Gastrocnemius medialis (tissue), 4 donors: ENCODE measurements around the gene HPGD. TPM values are rescaled to one million over a fixed set of nuclear protein-coding genes. Genes with fewer than 3 reads are reported as not detected.

Source experiments
- ATAC-seq, 2 donors: fragments of 150-250 bp; one replicate each; pipeline ENCODE4 v1.9.1; 2016
- DNase-seq, 2 donors: peaks; one replicate each; pipeline ENCODE4 v3.0.0-alpha.2; 2019
- H3K27ac ChIP-seq, 4 donors: fragments of 200-600 bp; sonication (generic); 1 replicate in 1 of 4; 2 replicates in 3 of 4; pipeline ENCODE4 v1.5.1; 2016 to 2018; ENCODE audit warnings: mild to moderate bottlenecking in 2 of 4, moderate library complexity in 1 of 4
- H3K27me3 ChIP-seq, 3 donors: fragments of 200-600 bp; sonication (generic) in 2 of 3; 1 replicate in 1 of 3; 2 replicates in 2 of 3; pipeline versions ENCODE4 v1.5.1 to v1.6.0; 2016 to 2019; ENCODE audit warnings: mild to moderate bottlenecking in 1 of 3, moderate library complexity in 1 of 3
- H3K36me3 ChIP-seq, 2 donors: fragments of 200-600 bp; sonication (generic) in 1 of 2; one replicate each; pipeline ENCODE4 v1.5.1; 2017 to 2018
- H3K4me1 ChIP-seq, 2 donors: fragments of 200-600 bp; sonication (generic) in 1 of 2; one replicate each; pipeline ENCODE4 v1.5.1; 2016 to 2017; ENCODE audit warnings: mild to moderate bottlenecking in 2 of 2
- H3K4me3 ChIP-seq, 4 donors: fragments of 200-600 bp; sonication (generic) in 3 of 4; 1 replicate in 1 of 4; 2 replicates in 3 of 4; pipeline ENCODE4 v1.5.1; 2016 to 2019; ENCODE audit warnings: mild to moderate bottlenecking in 2 of 4
- H3K9me3 ChIP-seq, 3 donors: fragments of 200-600 bp; sonication (generic) in 2 of 3; 1 replicate in 1 of 3; 2 replicates in 2 of 3; pipeline ENCODE4 v1.5.1; 2016 to 2019
- POLR2A ChIP-seq, 2 donors: fragments of 450-650 bp; IDR thresholded peaks; one replicate each; pipeline ENCODE4 v1.6.1; 2017; ENCODE audit warnings: antibody characterized with exemption in 2 of 2, mild to moderate bottlenecking in 2 of 2, moderate library complexity in 2 of 2
- in situ Hi-C, 4 donors: fragments of 200-750 bp; cut with MboI; loops; one replicate each; pipeline versions ENCODE4 v1.15.0 to v1.8.0; 2017; ENCODE audit warnings: low sequenced_read_pairs in 4 of 4
- intact Hi-C: fragments of 100-400 bp; cut with DNase I; formaldehyde crosslinking; loops from one replicate; pipeline ENCODE4 v1.15.1; 2023; ENCODE audit warnings: low total_unique reads
- total RNA-seq, 4 donors: library from RNA; depleted of rRNA; stranded (reverse); fragments of >200 nt; gene quantifications; one replicate each; pipeline versions ENCODE4 v1.1.0 to v1.2.3, GENCODE V29; 2016
- TF ChIP-seq, protein P1 (sequence below), 5 experiments: fragments of 450-650 bp in 3 of 5; fragments of 200-600 bp in 2 of 5; sonication (generic) in 2 of 5; IDR thresholded peaks in 4 of 5; conservative IDR thresholded peaks in 1 of 5; 1 replicate in 4 of 5; 2 replicates in 1 of 5; pipeline ENCODE4 v1.5.1; 2016 to 2019; ENCODE audit warnings: antibody characterized with exemption in 5 of 5, mild to moderate bottlenecking in 3 of 5, moderate library complexity in 3 of 5

Gene HPGD
- total RNA-seq, 4 donors from 2014 or later: 1.2 to 12.9 (median 3.8) TPM

DNA sequence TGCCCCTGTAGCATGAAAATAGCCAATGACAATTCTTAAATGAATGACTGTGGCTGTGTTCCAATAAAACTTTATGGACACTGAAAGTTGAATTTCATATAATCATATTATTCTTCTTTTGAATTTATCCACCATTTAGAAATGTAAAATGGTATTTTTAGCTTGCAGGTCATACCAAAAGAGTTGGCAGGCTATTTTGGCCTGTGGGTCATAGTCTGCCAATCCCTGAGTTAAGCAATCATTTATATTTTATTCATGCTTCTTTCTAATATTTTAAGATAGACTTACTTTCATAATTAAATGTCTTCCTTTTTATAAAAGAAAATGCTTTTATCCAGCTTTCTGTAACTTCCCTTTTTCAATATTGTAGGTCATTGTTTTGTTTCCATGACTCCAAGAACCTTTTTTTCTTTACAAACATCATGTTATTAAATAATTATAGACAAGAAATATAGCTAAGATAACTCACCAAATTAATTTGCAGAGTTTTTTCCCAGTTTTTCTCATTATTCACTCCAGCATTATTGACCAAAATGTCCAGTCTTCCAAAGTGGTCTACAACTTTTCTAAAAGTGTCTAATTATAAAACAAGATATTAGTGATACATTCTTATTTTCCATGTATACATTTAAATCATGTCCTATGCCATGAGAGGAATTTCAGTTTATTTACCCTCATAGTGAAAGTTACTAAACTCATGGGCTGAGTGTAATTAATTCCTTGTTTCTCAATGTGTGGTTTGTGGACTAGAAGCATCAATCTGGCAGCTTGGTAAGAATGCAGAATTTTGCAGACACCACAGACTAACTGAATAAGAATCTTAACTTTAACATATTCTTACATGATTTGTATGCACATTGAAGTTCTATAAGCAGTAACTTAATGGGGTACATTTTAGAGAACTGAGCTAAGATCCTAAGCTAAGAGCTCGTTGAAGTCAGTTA, 4.5 kb downstream of the HPGD start:
- TF ChIP-seq, protein P1, sequence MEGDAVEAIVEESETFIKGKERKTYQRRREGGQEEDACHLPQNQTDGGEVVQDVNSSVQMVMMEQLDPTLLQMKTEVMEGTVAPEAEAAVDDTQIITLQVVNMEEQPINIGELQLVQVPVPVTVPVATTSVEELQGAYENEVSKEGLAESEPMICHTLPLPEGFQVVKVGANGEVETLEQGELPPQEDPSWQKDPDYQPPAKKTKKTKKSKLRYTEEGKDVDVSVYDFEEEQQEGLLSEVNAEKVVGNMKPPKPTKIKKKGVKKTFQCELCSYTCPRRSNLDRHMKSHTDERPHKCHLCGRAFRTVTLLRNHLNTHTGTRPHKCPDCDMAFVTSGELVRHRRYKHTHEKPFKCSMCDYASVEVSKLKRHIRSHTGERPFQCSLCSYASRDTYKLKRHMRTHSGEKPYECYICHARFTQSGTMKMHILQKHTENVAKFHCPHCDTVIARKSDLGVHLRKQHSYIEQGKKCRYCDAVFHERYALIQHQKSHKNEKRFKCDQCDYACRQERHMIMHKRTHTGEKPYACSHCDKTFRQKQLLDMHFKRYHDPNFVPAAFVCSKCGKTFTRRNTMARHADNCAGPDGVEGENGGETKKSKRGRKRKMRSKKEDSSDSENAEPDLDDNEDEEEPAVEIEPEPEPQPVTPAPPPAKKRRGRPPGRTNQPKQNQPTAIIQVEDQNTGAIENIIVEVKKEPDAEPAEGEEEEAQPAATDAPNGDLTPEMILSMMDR (IDR thresholded peaks at IDR 0.05 in 4 of 5, conservative IDR thresholded peaks at IDR 0.05 in 1 of 5): no peak
- Histone ChIP-seq H3K27ac (no peak overlapping the region), H3K36me3 (no peaks in the 10 kb centered on the region), H3K4me1 (peaks cover 0 to 3% of the 10 kb centered on the region in 2 donors), H3K4me3 (no peak overlapping the region), H3K27me3 (no peaks in the 10 kb centered on the region), H3K9me3 (no peaks in the 10 kb centered on the region)
- DNase-seq (no peak), ATAC-seq (no peak)
- in situ Hi-C loops: no loop called here
- intact Hi-C loops: no loop called here

DNA sequence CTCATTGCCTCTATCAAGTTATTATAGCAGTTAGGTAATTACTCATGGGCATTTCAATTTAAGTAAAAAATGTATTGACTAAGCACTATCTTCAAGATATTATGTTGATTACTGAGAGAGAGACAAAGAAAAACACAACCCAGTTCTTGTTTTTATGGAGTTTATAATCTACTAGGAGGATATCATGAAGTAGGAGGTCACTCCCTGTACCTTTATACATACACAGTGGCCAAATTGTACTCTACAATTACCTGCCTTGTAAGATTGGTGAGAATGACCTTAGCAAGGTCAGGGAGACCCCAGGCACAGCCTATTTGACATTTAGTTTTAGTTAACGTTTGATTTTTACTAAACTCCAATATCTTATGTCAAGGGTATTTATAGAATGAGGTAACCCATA, 5.5 kb downstream of the HPGD start:
- Histone ChIP-seq H3K4me1 (peaks cover 0 to 1% of the 10 kb centered on the region in 2 donors), H3K27ac (no peak overlapping the region), H3K9me3 (no peaks in the 10 kb centered on the region), H3K4me3 (no peak overlapping the region), H3K27me3 (no peaks in the 10 kb centered on the region), H3K36me3 (no peaks in the 10 kb centered on the region)
- intact Hi-C loops (no loop called here), in situ Hi-C loops (no loop called here)
- DNase-seq: no peak
- TF ChIP-seq, protein P1 (IDR thresholded peaks at IDR 0.05 in 4 of 5, conservative IDR thresholded peaks at IDR 0.05 in 1 of 5): no peak
- no peak for TF ChIP-seq POLR2A (IDR thresholded peaks at IDR 0.05)
- ATAC-seq: no peak

DNA sequence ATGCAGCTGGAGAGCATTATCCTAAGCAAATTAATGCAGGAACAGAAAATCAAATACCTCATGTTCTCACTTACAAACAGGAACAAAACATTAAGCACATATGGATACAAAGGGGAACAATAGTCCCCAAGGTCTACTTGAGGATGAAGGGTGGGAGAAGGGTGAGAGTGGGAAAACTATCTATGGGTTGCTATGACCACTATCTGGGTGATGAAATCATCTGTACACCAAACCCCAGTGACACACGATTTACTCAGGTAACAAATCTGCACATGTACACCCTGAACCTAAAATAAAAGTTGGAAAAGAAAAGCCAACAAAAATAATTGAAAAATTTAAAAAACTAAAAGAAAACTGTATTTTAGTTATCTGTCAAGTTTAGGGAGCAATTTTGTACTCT, 5.9 kb downstream of the HPGD start:
- ATAC-seq: no peak
- Histone ChIP-seq H3K27ac (no peak overlapping the region), H3K27me3 (no peaks in the 10 kb centered on the region), H3K4me1 (no peaks in the 10 kb centered on the region), H3K4me3 (no peak overlapping the region), H3K9me3 (no peaks in the 10 kb centered on the region), H3K36me3 (no peaks in the 10 kb centered on the region)
- intact Hi-C loops: no loop called here
- TF ChIP-seq, protein P1 (IDR thresholded peaks at IDR 0.05 in 4 of 5, conservative IDR thresholded peaks at IDR 0.05 in 1 of 5): no peak
- TF ChIP-seq POLR2A (IDR thresholded peaks at IDR 0.05): no peak
- in situ Hi-C loops: no loop called here
- DNase-seq: no peak

DNA sequence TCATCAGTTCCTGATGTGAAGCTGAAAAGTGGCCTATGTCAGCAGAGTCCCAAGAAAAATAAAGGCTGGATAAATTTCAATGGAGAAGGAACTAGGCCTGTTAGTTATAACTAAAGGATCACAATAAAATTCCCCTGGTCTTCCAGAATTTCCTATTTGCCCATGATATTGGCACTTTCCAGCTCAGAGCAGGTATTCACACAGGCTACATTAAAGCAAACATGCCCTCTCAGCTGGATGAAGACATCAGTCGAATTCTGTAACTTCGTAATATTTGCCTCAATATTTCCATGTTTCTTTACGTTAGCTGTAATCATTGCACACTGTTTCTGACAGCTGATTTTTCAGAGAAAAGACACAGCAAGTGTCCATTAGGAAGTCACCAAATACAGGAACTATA, 9.5 kb downstream of the HPGD start:
- Histone ChIP-seq H3K4me3 (no peak overlapping the region), H3K27ac (no peak overlapping the region), H3K27me3 (no peaks in the 10 kb centered on the region), H3K36me3 (no peaks in the 10 kb centered on the region), H3K9me3 (no peaks in the 10 kb centered on the region), H3K4me1 (no peaks in the 10 kb centered on the region)
- no peak for ATAC-seq
- no peak for DNase-seq
- in situ Hi-C loops: no loop called here
- intact Hi-C loops: no loop called here
- TF ChIP-seq, protein P1 (IDR thresholded peaks at IDR 0.05 in 4 of 5, conservative IDR thresholded peaks at IDR 0.05 in 1 of 5): no peak
- no peak for TF ChIP-seq POLR2A (IDR thresholded peaks at IDR 0.05)
